Heart right ventricle (tissue), 16 donors: ENCODE data around the gene AHSP. TPM values are rescaled to one million over a fixed set of nuclear protein-coding genes. Genes with fewer than 3 reads are reported as not detected.
A peak's percentile ranks its signal among the peaks of the same experiment; 100 is the strongest.

Experiments used
- ATAC-seq, 8 donors: fragments of 200-7000 bp; cut with Tn5 transposase; one replicate each; pipeline ENCODE4 v1.9.1; 2020; ENCODE audit warnings: mild to moderate bottlenecking in 8 of 8, moderate library complexity in 8 of 8, moderate number of reproducible peaks in 1 of 8
- DNase-seq, 2 donors: peaks; one replicate each; pipeline ENCODE4 v3.0.0-alpha.2; 2020
- H3K27ac ChIP-seq, 10 donors: fragments of 200-600 bp; sonication (generic) in 2 of 10; one replicate each; pipeline versions ENCODE4 v1.5.0 to v1.8.0; 2020 to 2022; ENCODE audit warnings: mild to moderate bottlenecking in 3 of 10
- H3K27me3 ChIP-seq, 7 donors: fragments of 200-600 bp; one replicate each; pipeline ENCODE4 v1.8.0; 2021 to 2022; ENCODE audit warnings: mild to moderate bottlenecking in 2 of 7
- H3K36me3 ChIP-seq, 9 donors: fragments of 200-600 bp; sonication (generic) in 1 of 9; one replicate each; pipeline versions ENCODE4 v1.5.0 to v1.8.0; 2020 to 2022; ENCODE audit warnings: mild to moderate bottlenecking in 2 of 9
- H3K4me1 ChIP-seq, 9 donors: fragments of 200-600 bp; sonication (generic) in 1 of 9; one replicate each; pipeline versions ENCODE4 v1.5.0 to v1.8.0; 2020 to 2022; ENCODE audit warnings: mild to moderate bottlenecking in 4 of 9
- H3K4me3 ChIP-seq, 10 donors: fragments of 200-600 bp; sonication (generic) in 2 of 10; one replicate each; pipeline versions ENCODE4 v1.5.0 to v1.8.0; 2020 to 2022; ENCODE audit warnings: mild to moderate bottlenecking in 7 of 10, moderate library complexity in 2 of 10
- H3K9me3 ChIP-seq, 11 donors: fragments of 200-600 bp in 10 of 11; sonication (generic) in 2 of 11; one replicate each; pipeline versions ENCODE4 v1.5.0 to v1.8.0; 2013 to 2022; ENCODE audit warnings: mild to moderate bottlenecking in 2 of 11, control low read depth in 1 of 11, moderate library complexity in 1 of 11
- WGBS, 2 donors: extraction: QIAGEN DNeasy Blood & Tissue Kit; methylation state at CpG; one replicate each; pipeline ENCODE4 v1.1.7; 2013; ENCODE audit warnings: inconsistent platforms in 1 of 2; 5-methylcytosine and 5-hydroxymethylcytosine counted together
- intact Hi-C, 10 donors: fragments of 100-400 bp; cut with DNase I; formaldehyde crosslinking; loops; one replicate each; pipeline versions ENCODE4 v1.11.1 to v1.14.2; 2022
- long read RNA-seq, 3 donors: library from polyadenylated mRNA; unstranded; transcript quantifications; one replicate each; pipeline ENCODE4 v2.0.0, GENCODE V29; 2020 to 2021
- polyA plus RNA-seq, 2 donors: library from polyadenylated mRNA; stranded (reverse); fragments of 200-250 nt; gene quantifications; one replicate each; pipeline ENCODE4 v1.2.3, GENCODE V29; 2013
- total RNA-seq, 10 donors: library from RNA; stranded (reverse); fragmentation: NEBNext Ultra II Directional in 3 of 10; extraction: Animal tissue kit (Norgen Biotek cat#: 25700) in 3 of 10; gene quantifications; one replicate each; pipeline versions ENCODE4 v1.2.1 to v1.2.4, GENCODE V29; 2021 to 2023
- TF ChIP-seq, protein P1 (sequence below), 9 donors: fragments of 200-600 bp; sonication (generic) in 2 of 9; IDR thresholded peaks; one replicate each; pipeline versions ENCODE4 v1.5.0 to v1.8.0; 2021 to 2022; ENCODE audit warnings: antibody characterized with exemption in 9 of 9, mild to moderate bottlenecking in 5 of 9, moderate library complexity in 1 of 9
- donor health status: Arrhythmogenic right ventricular cardiomyopathy.
- donor health status: ischemic (EF 13 %, LVEDD 7.1; RV severe dilation, severe dysfunction).
- donor health status: healthy with polysubstance abuse.
- donor health status: DM: no; HTN: yes; CAD: no.
- donor health status: DM: no; HTN: no; CAD: no.
- donor health status: ischemic (EF 25% LVEDD 6.9; RV normal size, moderate dysfunction).
- donor health status: ischemic (EF 25% LVEDD 5.7; RV mildly dilated, moderate dysfunction).
- donor health status: healthy.
- donor health status: DM: yes; HTN: yes; CAD: no.
- donor health status: Ischemic cardiomyopathy.
- donor health status: ischemic (EF 35%, LVEDD 5.7; RV mildly dilated, moderate dysfunction).
- donor health status: nonischemic (EF 11% LVEDD 7.7; RV severe dilation, severe dysfunction).
- donor health status: DM: yes; HTN: yes; CAD: no.
- donor health status: PGD.
- donor health status: ischemic (EF 29% LVEDD 5.4; RV normal size, mild dysfunction).
- donor health status: nonischemic (EF 23%, LVEDD 6.1; RV moderate dilation, normal function).

Gene AHSP, protein sequence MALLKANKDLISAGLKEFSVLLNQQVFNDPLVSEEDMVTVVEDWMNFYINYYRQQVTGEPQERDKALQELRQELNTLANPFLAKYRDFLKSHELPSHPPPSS
- total RNA-seq, result not detected
- not detected for polyA plus RNA-seq
- long read RNA-seq, donor 1, result 0 reads
- long read RNA-seq, donor 2, result 0 reads
- long read RNA-seq, donor 3, result 0 reads

DNA sequence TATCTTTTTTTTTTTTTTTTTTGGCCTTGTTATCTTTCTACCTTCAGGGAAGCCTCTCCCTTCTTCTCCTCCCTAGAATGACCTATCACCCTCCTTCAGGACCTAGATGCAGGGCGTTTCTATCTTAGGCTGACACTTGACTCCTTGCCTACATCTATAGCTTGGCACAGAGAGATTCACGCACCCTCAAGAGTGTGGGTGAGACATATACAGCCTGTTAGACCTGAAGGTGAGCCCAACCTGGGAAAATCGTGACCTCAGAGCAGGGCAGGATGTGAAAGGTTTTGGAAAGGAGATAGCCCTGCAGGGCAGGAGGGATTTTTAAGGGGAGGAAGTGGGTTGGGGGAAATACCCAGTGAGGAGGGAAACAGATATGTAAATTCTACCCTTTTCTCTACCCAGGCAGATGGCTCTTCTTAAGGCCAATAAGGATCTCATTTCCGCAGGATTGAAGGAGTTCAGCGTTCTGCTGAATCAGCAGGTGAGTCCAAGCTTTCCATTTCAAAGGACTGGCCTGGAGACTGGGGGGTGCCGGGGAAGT is at the start of gene AHSP:
TSS of gene AHSP (plus strand) at position 167 of the 541 bp plus-strand sequence. CDS start at position 407, 240 bp downstream.
- DNase-seq, result no peak
- TF ChIP-seq, protein P1, sequence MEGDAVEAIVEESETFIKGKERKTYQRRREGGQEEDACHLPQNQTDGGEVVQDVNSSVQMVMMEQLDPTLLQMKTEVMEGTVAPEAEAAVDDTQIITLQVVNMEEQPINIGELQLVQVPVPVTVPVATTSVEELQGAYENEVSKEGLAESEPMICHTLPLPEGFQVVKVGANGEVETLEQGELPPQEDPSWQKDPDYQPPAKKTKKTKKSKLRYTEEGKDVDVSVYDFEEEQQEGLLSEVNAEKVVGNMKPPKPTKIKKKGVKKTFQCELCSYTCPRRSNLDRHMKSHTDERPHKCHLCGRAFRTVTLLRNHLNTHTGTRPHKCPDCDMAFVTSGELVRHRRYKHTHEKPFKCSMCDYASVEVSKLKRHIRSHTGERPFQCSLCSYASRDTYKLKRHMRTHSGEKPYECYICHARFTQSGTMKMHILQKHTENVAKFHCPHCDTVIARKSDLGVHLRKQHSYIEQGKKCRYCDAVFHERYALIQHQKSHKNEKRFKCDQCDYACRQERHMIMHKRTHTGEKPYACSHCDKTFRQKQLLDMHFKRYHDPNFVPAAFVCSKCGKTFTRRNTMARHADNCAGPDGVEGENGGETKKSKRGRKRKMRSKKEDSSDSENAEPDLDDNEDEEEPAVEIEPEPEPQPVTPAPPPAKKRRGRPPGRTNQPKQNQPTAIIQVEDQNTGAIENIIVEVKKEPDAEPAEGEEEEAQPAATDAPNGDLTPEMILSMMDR (IDR thresholded peaks at IDR 0.05), result no peak
- Histone ChIP-seq H3K27me3 (peaks cover 0 to 58% (median 42%) of the 10 kb centered on the region in 7 donors), H3K36me3 (no peaks in the 10 kb centered on the region), H3K27ac (no peak within 1 kb of the TSS), H3K4me3 (peak within 1 kb of the TSS in 6 of 10 donors; percentile 33 to 54 (median 44)), H3K9me3 (no peaks in the 10 kb centered on the region), H3K4me1 (peaks cover 0 to 13% (median 6%) of the 10 kb centered on the region in 9 donors)
- WGBS, 2 donors, result 60 to 69% methylated on average over 6 of the region's 6 CpGs
- intact Hi-C loops, result no loop called here
- ATAC-seq, result no peak

DNA sequence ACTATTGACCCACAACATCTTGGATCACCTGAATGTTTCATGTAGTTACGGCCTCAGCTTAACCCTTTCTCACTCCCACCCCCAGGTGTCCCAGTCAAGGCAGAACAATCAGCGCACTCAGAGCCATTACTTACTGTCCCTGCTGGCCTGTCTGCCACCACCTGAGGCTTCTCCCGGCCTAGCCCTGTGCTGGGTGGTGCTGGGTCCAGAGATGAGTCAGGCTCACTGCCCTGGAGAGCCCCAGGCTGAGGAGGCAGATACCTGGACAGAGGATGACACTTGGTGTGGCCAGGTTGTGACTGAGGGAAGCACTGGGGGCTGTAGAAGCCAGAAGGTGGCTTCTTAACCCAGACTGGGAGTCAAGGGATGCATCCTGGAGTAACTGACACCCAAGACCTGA is 48.7 kb upstream of the AHSP start:
- ATAC-seq, result no peak
- no peaks in the 10 kb centered on the region for H3K9me3 ChIP-seq
- no peak overlapping the region for H3K4me3 ChIP-seq
- TF ChIP-seq, protein P1 (IDR thresholded peaks at IDR 0.05), result no peak
- H3K27ac ChIP-seq, result no peak overlapping the region
- DNase-seq, result no peak
- H3K36me3 ChIP-seq, result peaks cover 0 to 46% (median 21%) of the 10 kb centered on the region in 9 donors
- H3K27me3 ChIP-seq, result peaks cover 0 to 5% (median 0%) of the 10 kb centered on the region in 7 donors
- intact Hi-C loops, result no loop called here
- WGBS, 2 donors, result 88 to 90% methylated on average over 3 of the region's 3 CpGs
- H3K4me1 ChIP-seq, result peaks cover 0 to 23% (median 9%) of the 10 kb centered on the region in 9 donors

DNA sequence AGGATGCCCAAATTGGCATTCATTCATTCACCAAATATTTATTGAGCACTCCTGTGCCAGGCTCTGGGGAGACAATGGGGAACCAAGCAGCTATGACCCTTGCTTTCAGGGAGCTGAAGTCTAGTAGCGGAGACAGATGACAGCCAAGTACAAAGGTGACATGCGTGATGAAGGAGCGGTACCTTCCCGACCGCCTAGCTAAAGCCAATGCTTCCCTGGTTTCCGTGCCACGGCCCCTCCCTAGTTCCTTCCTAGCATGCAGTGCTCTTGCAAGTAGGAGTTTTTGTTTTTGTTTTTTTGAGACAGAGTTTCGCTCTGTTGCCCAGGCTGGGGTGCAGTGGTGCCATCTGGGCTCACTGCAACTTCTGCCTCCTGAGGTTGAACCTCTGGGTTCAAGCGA is 47.9 kb upstream of the AHSP start:
- H3K27me3 ChIP-seq, result peaks cover 0 to 5% (median 0%) of the 10 kb centered on the region in 7 donors
- peaks cover 0 to 23% (median 9%) of the 10 kb centered on the region in 9 donors for H3K4me1 ChIP-seq
- no peak overlapping the region for H3K27ac ChIP-seq
- 68 to 79% methylated on average over 9 of the region's 9 CpGs for WGBS, 2 donors
- H3K36me3 ChIP-seq, result peaks cover 0 to 38% (median 13%) of the 10 kb centered on the region in 9 donors
- intact Hi-C loops, result loop anchor here in 1 of 10 donors (10.0 kb wide), 1 partner anchor 225 kb away; no protein-coding TSS in a partner anchor
- no peaks in the 10 kb centered on the region for H3K9me3 ChIP-seq
- ATAC-seq (no peak), DNase-seq (no peak)
- TF ChIP-seq, protein P1 (IDR thresholded peaks at IDR 0.05), result no peak
- no peak overlapping the region for H3K4me3 ChIP-seq

DNA sequence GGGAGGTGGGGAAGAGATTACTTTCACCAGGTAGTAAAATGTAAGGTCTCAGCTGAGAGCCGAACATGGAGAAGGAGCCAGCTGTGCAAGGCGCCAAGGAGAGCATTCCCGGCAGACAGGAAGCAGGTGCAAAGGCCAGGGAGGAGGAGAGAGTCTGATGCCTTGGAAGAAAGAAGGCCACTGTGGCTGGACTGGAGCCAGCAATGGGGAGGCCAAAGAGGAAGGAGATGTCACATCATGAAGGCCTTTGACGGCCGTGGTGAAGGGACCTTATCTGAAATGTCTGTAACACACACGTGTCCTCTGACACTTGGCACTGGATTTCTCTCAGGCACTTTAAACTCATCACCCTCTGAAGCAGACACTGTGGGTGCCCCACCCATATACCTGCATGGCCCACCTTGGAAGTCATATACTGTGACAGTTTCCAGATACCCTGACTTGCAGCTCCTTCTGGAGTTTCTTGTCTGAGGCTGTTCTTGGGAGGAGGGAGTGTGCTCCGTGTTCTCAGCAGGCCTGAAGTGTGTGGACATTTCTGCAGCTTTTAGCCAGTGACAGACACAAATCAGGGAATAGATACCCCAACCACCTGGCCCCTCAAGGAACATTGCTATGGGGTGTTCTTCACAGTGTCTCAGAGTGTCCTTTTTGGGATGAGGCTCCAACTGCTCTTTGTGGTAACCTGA is 46.7 kb upstream of the AHSP start:
- Histone ChIP-seq H3K4me3 (no peak overlapping the region), H3K27ac (no peak overlapping the region), H3K27me3 (peaks cover 0 to 10% (median 0%) of the 10 kb centered on the region in 7 donors), H3K36me3 (peaks cover 0 to 25% (median under 1%) of the 10 kb centered on the region in 9 donors), H3K4me1 (peaks cover 0 to 23% (median 9%) of the 10 kb centered on the region in 9 donors), H3K9me3 (no peaks in the 10 kb centered on the region)
- ATAC-seq (peak in 4 of 8 donors; percentile 3 to 34 (median 6)), DNase-seq (peak; percentile 50 to 60)
- 21 to 29% methylated on average over 7 of the region's 7 CpGs for WGBS, 2 donors
- intact Hi-C loops, result loop anchor here in 1 of 10 donors (10.0 kb wide), 1 partner anchor 224 kb away; no protein-coding TSS in a partner anchor
- TF ChIP-seq, protein P1 (IDR thresholded peaks at IDR 0.05), result no peak
